GM23248 (cell line): ENCODE data around the gene GJD4. TPM values are rescaled to one million over a fixed set of nuclear protein-coding genes. Genes with fewer than 3 reads are reported as not detected.

Experiments used
- DNase-seq: peaks from one replicate; pipeline ENCODE4 v3.0.0-alpha.2; 2015
- H2AFZ ChIP-seq: fragments of 200-600 bp; sonication (generic); 2 replicates; pipeline ENCODE4 v1.6.1; 2016; ENCODE audit warnings: antibody characterized with exemption
- H3F3A ChIP-seq: fragments of 200-600 bp; sonication (generic); 2 replicates; pipeline ENCODE4 v1.6.1; 2016; ENCODE audit warnings: mild to moderate bottlenecking, antibody characterized with exemption, mixed run types; ENCODE audit not compliant: insufficient read depth
- H3K27ac ChIP-seq: fragments of 200-600 bp; sonication (generic); 2 replicates; pipeline ENCODE4 v1.5.1; 2016; ENCODE audit warnings: mild to moderate bottlenecking
- H3K27me3 ChIP-seq: fragments of 200-600 bp; sonication (generic); replicated peaks from 2 replicates; pipeline ENCODE4 v1.6.1; 2016; ENCODE audit warnings: mild to moderate bottlenecking; ENCODE audit not compliant: insufficient read depth
- H3K36me3 ChIP-seq: fragments of 200-600 bp; sonication (generic); 2 replicates; pipeline ENCODE4 v1.6.1; 2016; ENCODE audit warnings: low read depth, mild to moderate bottlenecking
- H3K4me1 ChIP-seq: fragments of 200-600 bp; sonication (generic); 2 replicates; pipeline ENCODE4 v1.6.1; 2016; ENCODE audit warnings: mild to moderate bottlenecking; ENCODE audit not compliant: insufficient read depth
- H3K4me2 ChIP-seq: fragments of 200-600 bp; sonication (generic); one replicate; pipeline ENCODE4 v1.6.1; 2016; ENCODE audit warnings: mild to moderate bottlenecking; ENCODE audit not compliant: unreplicated experiment
- H3K4me3 ChIP-seq: fragments of 200-600 bp; sonication (generic); 2 replicates; pipeline ENCODE4 v1.5.1; 2016; ENCODE audit warnings: mild to moderate bottlenecking
- H3K79me2 ChIP-seq: fragments of 200-600 bp; sonication (generic); 2 replicates; pipeline ENCODE4 v1.6.1; 2016; ENCODE audit warnings: mild to moderate bottlenecking; ENCODE audit not compliant: insufficient read depth
- H3K9ac ChIP-seq: fragments of 200-600 bp; sonication (generic); 2 replicates; pipeline ENCODE4 v1.6.1; 2016; ENCODE audit warnings: mild to moderate bottlenecking
- H3K9me2 ChIP-seq: fragments of 200-600 bp; sonication (generic); 2 replicates; pipeline ENCODE4 v1.6.1; 2016; ENCODE audit warnings: mixed run types, mild to moderate bottlenecking, moderate library complexity; ENCODE audit not compliant: insufficient read depth
- H3K9me3 ChIP-seq: fragments of 200-600 bp; sonication (generic); one replicate; pipeline ENCODE4 v1.6.1; 2017; ENCODE audit warnings: low read depth
- H4K20me1 ChIP-seq: fragments of 200-600 bp; sonication (generic); 2 replicates; pipeline ENCODE4 v1.6.0; 2016; ENCODE audit not compliant: insufficient read depth
- EZH2 ChIP-seq: fragments of 200-600 bp; sonication (generic); IDR thresholded peaks from 2 replicates; pipeline ENCODE4 v1.6.1; 2018; ENCODE audit warnings: antibody characterized with exemption, mild to moderate bottlenecking; ENCODE audit not compliant: insufficient read depth, poor library complexity, severe bottlenecking
- EZH2phosphoT487 ChIP-seq: fragments of 200-600 bp; sonication (generic); IDR thresholded peaks from 2 replicates; pipeline ENCODE4 v1.6.1; 2018; ENCODE audit warnings: antibody characterized with exemption, moderate library complexity, mild to moderate bottlenecking, low read depth; ENCODE audit not compliant: insufficient read depth
- WGBS, 2 experiments: methylation state at CpG; one replicate each; pipeline ENCODE4 v1.1.6; 2015 to 2017; ENCODE audit warnings: low lambda C conversion rate in 2 of 2, low coverage in 1 of 2; ENCODE audit errors: missing lambda C conversion rate in 2 of 2; 5-methylcytosine and 5-hydroxymethylcytosine counted together
- in situ Hi-C: fragments of 300-500 bp; cut with MboI; formaldehyde crosslinking; loops from 2 replicates; pipeline ENCODE4 v1.15.0; 2020
- polyA plus RNA-seq: library from polyadenylated mRNA; unstranded; fragments of >200 nt; fragmentation: Nextera tagmentation; extraction: Ambion mirVana; gene quantifications from 2 replicates; pipeline ENCODE4 v1.2.1, GENCODE V29; 2016
- total RNA-seq: library from RNA; depleted of rRNA; stranded (reverse); fragments of >200 nt; shearing (Covaris generic); gene quantifications from 2 replicates; pipeline ENCODE4 v1.2.3, GENCODE V29; 2014

Gene GJD4
- total and polyA plus RNA-seq, 2 experiments from 2014 or later = not detected

- Histone ChIP-seq H2AFZ (no peak overlapping the region), H3K27me3 (no peaks in the 10 kb centered on the region), H3K4me1 (peaks cover 4% of the 10 kb centered on the region), H3K4me2 (no peak overlapping the region), H3K79me2 (peaks cover 25% of the 10 kb centered on the region), H3K9me3 (no peaks in the 10 kb centered on the region), H3K9me2 (no peaks in the 10 kb centered on the region), H3K4me3 (no peak overlapping the region), H4K20me1 (no peaks in the 10 kb centered on the region), H3F3A (peaks cover 28% of the 10 kb centered on the region), H3K36me3 (0 out of 2 replicates have a peak, but pooled peaks cover 5% of the 10 kb centered on the region), H3K9ac (no peak overlapping the region), H3K27ac (no peak overlapping the region)
- WGBS, 2 experiments = 87 to 90% methylated on average over 7 of the region's 7 CpGs
- in situ Hi-C loops = loop anchor here (10.0 to 25.0 kb wide), 2 partner anchors 275 to 1088 kb away; no protein-coding TSS in a partner anchor
- no peak for DNase-seq
- TF ChIP-seq EZH2phosphoT487 (no peak), EZH2 (no peak)
Observed at GRCh38 chr10:35636956-35637355, 31.8 kb downstream of the GJD4 start.

DNA sequence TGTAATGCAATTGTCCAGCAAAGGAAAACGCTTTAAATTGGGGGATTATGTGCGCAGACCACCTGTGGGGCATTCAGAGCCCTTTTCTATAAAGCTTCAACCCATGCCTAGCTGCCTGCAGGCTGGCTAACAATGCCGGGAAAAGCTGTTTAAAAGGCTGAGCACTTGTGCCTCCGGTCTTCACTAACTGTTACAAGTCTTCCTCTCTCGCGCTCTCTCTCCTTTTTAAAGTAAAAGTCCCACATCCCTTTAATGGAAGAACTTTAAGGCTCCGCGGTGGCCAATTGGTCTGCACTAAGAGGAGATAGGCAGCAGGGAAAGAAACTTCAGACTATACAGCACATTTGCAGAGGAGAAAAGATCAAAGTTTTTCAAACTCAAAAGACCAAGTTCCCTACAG lies 32.3 kb downstream of the GJD4 start:
- H3K4me1 ChIP-seq = peaks cover 4% of the 10 kb centered on the region
- no peak for TF ChIP-seq EZH2phosphoT487
- no peak for TF ChIP-seq EZH2
- no peak overlapping the region for H3K27ac ChIP-seq
- H3K9me3 ChIP-seq = no peaks in the 10 kb centered on the region
- H4K20me1 ChIP-seq = no peaks in the 10 kb centered on the region
- in situ Hi-C loops = loop anchor here (10.0 to 25.0 kb wide), 2 partner anchors 275 to 1087 kb away; no protein-coding TSS in a partner anchor
- no peak overlapping the region for H3K9ac ChIP-seq
- DNase-seq = no peak
- peaks cover 25% of the 10 kb centered on the region for H3K79me2 ChIP-seq
- 0 out of 2 replicates have a peak, but pooled peaks cover 5% of the 10 kb centered on the region for H3K36me3 ChIP-seq
- 75% methylated on average over 8 of the region's 8 CpGs for WGBS, 2 experiments
- H2AFZ ChIP-seq = no peak overlapping the region
- H3F3A ChIP-seq = peaks cover 28% of the 10 kb centered on the region
- H3K27me3 ChIP-seq = no peaks in the 10 kb centered on the region
- H3K4me2 ChIP-seq = no peak overlapping the region
- H3K9me2 ChIP-seq = no peaks in the 10 kb centered on the region
- no peak overlapping the region for H3K4me3 ChIP-seq

GRCh38 chr10:35638101-35638500 lies 33.0 kb downstream of the GJD4 start:
- Histone ChIP-seq H3K9me3 (no peaks in the 10 kb centered on the region), H3K4me2 (no peak overlapping the region), H4K20me1 (no peaks in the 10 kb centered on the region), H3K4me3 (peak overlapping the region; percentile 13; the same call in 1 of the 2 replicates), H3K36me3 (0 out of 2 replicates have a peak, but pooled peaks cover 5% of the 10 kb centered on the region), H3F3A (peaks cover 28% of the 10 kb centered on the region), H3K27ac (no peak overlapping the region), H3K27me3 (no peaks in the 10 kb centered on the region), H2AFZ (no peak overlapping the region), H3K9me2 (no peaks in the 10 kb centered on the region), H3K79me2 (peaks cover 25% of the 10 kb centered on the region), H3K9ac (no peak overlapping the region), H3K4me1 (peaks cover 4% of the 10 kb centered on the region)
- 99 to 100% methylated on average over 4 of the region's 4 CpGs for WGBS, 2 experiments
- TF ChIP-seq EZH2phosphoT487 = no peak
- TF ChIP-seq EZH2 = no peak
- in situ Hi-C loops = loop anchor here (10.0 to 25.0 kb wide), 2 partner anchors 274 to 1087 kb away; no protein-coding TSS in a partner anchor
- DNase-seq = no peak

DNA sequence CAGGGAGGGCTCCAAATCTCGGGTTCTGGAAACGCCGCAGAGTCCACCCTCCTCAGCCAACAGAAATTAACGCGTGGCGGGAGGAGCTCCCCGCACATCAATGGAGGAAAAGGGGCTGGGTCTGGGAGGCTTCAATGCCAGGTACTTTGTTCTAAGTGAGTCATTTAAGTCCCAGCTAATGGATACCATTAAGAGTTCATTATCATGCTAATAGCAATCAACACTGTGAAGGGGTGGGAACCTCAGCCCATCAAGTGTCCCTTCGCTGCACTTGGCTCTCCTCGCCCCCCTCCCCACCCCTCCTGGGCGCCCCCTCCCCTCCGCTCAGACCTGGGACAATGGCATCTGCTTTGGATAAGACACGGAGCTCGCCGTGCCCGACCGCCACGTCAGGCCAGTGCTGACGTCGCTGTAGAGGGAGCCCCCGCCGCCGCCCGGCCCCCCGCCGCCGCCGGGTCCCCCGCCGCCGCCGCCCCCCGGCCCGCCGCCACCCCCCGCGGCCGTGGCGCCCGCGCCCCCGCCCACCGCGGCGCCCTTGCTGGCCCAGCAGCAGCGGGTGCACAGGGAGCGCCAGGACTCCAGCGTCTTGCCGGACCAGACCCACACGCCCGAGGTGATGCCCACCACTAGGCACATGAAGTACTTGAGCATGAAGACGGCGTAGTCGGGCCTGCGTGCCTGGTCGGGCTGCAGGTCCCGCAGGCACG lies 34.0 kb downstream of the GJD4 start:
- DNase-seq = no peak
- Histone ChIP-seq H3K36me3 (0 out of 2 replicates have a peak, but pooled peaks cover 5% of the 10 kb centered on the region), H2AFZ (no peak overlapping the region), H3K79me2 (peaks cover 25% of the 10 kb centered on the region), H3K27ac (no peak overlapping the region), H3K9me3 (no peaks in the 10 kb centered on the region), H3K9me2 (no peaks in the 10 kb centered on the region), H3K4me1 (peaks cover 4% of the 10 kb centered on the region), H3K4me3 (0 out of 2 replicates have a peak overlapping the region, but pooled peaks have one; percentile 73), H3K27me3 (no peaks in the 10 kb centered on the region), H4K20me1 (no peaks in the 10 kb centered on the region), H3K4me2 (no peak overlapping the region), H3F3A (peaks cover 31% of the 10 kb centered on the region), H3K9ac (no peak overlapping the region)
- no peak for TF ChIP-seq EZH2
- TF ChIP-seq EZH2phosphoT487 = no peak
- WGBS, 2 experiments = 65 to 74% methylated on average over 27 to 57 of the region's 57 CpGs
- in situ Hi-C loops = loop anchor here (10.0 to 25.0 kb wide), 2 partner anchors 273 to 1086 kb away; no protein-coding TSS in a partner anchor
